HEK293 (cell line): ENCODE data around the gene GBF1.

Experiments used
- FEZF1 ChIP-seq: fragments of 450-650 bp; formaldehyde crosslinking; IDR thresholded peaks from 2 replicates; pipeline ENCODE4 v1.5.1; 2016; ENCODE audit warnings: missing biosample characterization, missing genetic modification characterization
- GLIS1 ChIP-seq: fragments of 450-650 bp; formaldehyde crosslinking; IDR thresholded peaks from 2 replicates; pipeline ENCODE4 v1.5.1; 2016; ENCODE audit warnings: missing biosample characterization, missing genetic modification characterization
- GLIS2 ChIP-seq: fragments of 450-650 bp; formaldehyde crosslinking; IDR thresholded peaks from 2 replicates; pipeline ENCODE4 v1.5.1; 2016; ENCODE audit warnings: missing biosample characterization, missing genetic modification characterization
- HOXD13 ChIP-seq: sonication (generic); formaldehyde crosslinking; IDR thresholded peaks from 2 replicates; pipeline ENCODE4 v1.8.0; 2022; ENCODE audit warnings: missing genetic modification reagents, borderline replicate concordance
- KLF16 ChIP-seq: fragments of 450-650 bp; formaldehyde crosslinking; IDR thresholded peaks from 2 replicates; pipeline ENCODE4 v1.5.1; 2017; ENCODE audit warnings: missing biosample characterization, missing genetic modification characterization
- KLF9 ChIP-seq: fragments of 450-650 bp; formaldehyde crosslinking; IDR thresholded peaks from 2 replicates; pipeline ENCODE4 v1.5.1; 2016; ENCODE audit warnings: missing biosample characterization, missing genetic modification characterization, low read depth
- SP3 ChIP-seq: fragments of 450-650 bp; formaldehyde crosslinking; IDR thresholded peaks from 2 replicates; pipeline ENCODE4 v1.5.1; 2016; ENCODE audit warnings: missing biosample characterization, missing genetic modification characterization
- SP7 ChIP-seq: fragments of 450-650 bp; formaldehyde crosslinking; IDR thresholded peaks from 2 replicates; pipeline ENCODE4 v1.5.1; 2016; ENCODE audit warnings: missing biosample characterization, missing genetic modification characterization
- TRIM28 ChIP-seq: IDR thresholded peaks from 2 replicates; pipeline ENCODE4 v1.6.1; 2011; ENCODE audit warnings: low read length, control low read depth, borderline replicate concordance
- ZBTB21 ChIP-seq: fragments of 450-650 bp; formaldehyde crosslinking; IDR thresholded peaks from 2 replicates; pipeline ENCODE4 v1.5.1; 2017; ENCODE audit warnings: missing biosample characterization, missing genetic modification characterization
- ZIC2 ChIP-seq: fragments of 450-650 bp; formaldehyde crosslinking; IDR thresholded peaks from 2 replicates; pipeline ENCODE4 v1.5.1; 2016; ENCODE audit warnings: missing biosample characterization, missing genetic modification characterization
- ZNF140 ChIP-seq: fragments of 450-650 bp; formaldehyde crosslinking; IDR thresholded peaks from 2 replicates; pipeline ENCODE4 v1.5.1; 2016; ENCODE audit warnings: missing biosample characterization, missing genetic modification characterization
- ZNF169 ChIP-seq: fragments of 450-650 bp; formaldehyde crosslinking; IDR thresholded peaks from 2 replicates; pipeline ENCODE4 v1.5.1; 2016; ENCODE audit warnings: missing biosample characterization, missing genetic modification characterization
- ZNF211 ChIP-seq: fragments of 450-650 bp; formaldehyde crosslinking; IDR thresholded peaks from 2 replicates; pipeline ENCODE4 v1.5.1; 2016; ENCODE audit warnings: low read depth, missing biosample characterization, missing genetic modification characterization
- ZNF416 ChIP-seq: fragments of 450-650 bp; formaldehyde crosslinking; IDR thresholded peaks from 2 replicates; pipeline ENCODE4 v1.5.1; 2016; ENCODE audit warnings: missing biosample characterization, missing genetic modification characterization
- ZNF426 ChIP-seq: fragments of 450-650 bp; formaldehyde crosslinking; IDR thresholded peaks from 2 replicates; pipeline ENCODE4 v1.5.1; 2017; ENCODE audit warnings: missing biosample characterization, missing genetic modification characterization, mild to moderate bottlenecking, inconsistent platforms, moderate library complexity
- ZNF530 ChIP-seq: fragments of 450-650 bp; formaldehyde crosslinking; IDR thresholded peaks from 2 replicates; pipeline ENCODE4 v1.5.1; 2016; ENCODE audit warnings: low read depth, missing biosample characterization, missing genetic modification characterization
- ZNF561 ChIP-seq: fragments of 450-650 bp; IDR thresholded peaks from 2 replicates; pipeline ENCODE4 v1.5.1; 2018; ENCODE audit warnings: missing biosample characterization, missing genetic modification characterization, borderline replicate concordance
- ZNF658 ChIP-seq: fragments of 450-650 bp; formaldehyde crosslinking; IDR thresholded peaks from 2 replicates; pipeline ENCODE4; 2016; ENCODE audit warnings: missing biosample characterization, missing genetic modification characterization
- ZNF76 ChIP-seq: fragments of 450-650 bp; formaldehyde crosslinking; IDR thresholded peaks from 2 replicates; pipeline ENCODE4; 2016; ENCODE audit warnings: low read depth, missing biosample characterization, missing genetic modification characterization, borderline replicate concordance
- ZNF777 ChIP-seq: fragments of 450-650 bp; formaldehyde crosslinking; IDR thresholded peaks from 2 replicates; pipeline ENCODE4 v1.5.1; 2017; ENCODE audit warnings: missing biosample characterization, missing genetic modification characterization, borderline replicate concordance
- ZSCAN23 ChIP-seq: fragments of 450-650 bp; formaldehyde crosslinking; IDR thresholded peaks from 2 replicates; pipeline ENCODE4 v1.5.1; 2016; ENCODE audit warnings: missing biosample characterization, missing genetic modification characterization
- TF ChIP-seq, protein P1 (sequence below): IDR thresholded peaks from 2 replicates; pipeline ENCODE4 v1.6.1; 2011; ENCODE audit warnings: mild to moderate bottlenecking, low read depth, low read length, borderline replicate concordance
- TF ChIP-seq, protein P2 (sequence below): fragments of 450-650 bp; formaldehyde crosslinking; IDR thresholded peaks from 2 replicates; pipeline ENCODE4 v1.5.1; 2016; ENCODE audit warnings: missing biosample characterization, missing genetic modification characterization
- TF ChIP-seq, protein P3 (sequence below): fragments of 450-650 bp; formaldehyde crosslinking; IDR thresholded peaks from 2 replicates; pipeline ENCODE4 v1.5.1; 2016; ENCODE audit warnings: missing biosample characterization, missing genetic modification characterization
- TF ChIP-seq, protein P4 (sequence below): fragments of 450-650 bp; formaldehyde crosslinking; IDR thresholded peaks from 2 replicates; pipeline ENCODE4 v1.5.1; 2016; ENCODE audit warnings: missing biosample characterization, missing genetic modification characterization
- TF ChIP-seq, protein P5 (sequence below): fragments of 450-650 bp; formaldehyde crosslinking; IDR thresholded peaks from 2 replicates; pipeline ENCODE4 v1.5.1; 2016; ENCODE audit warnings: missing biosample characterization, missing genetic modification characterization
- TF ChIP-seq, protein P6 (sequence below): fragments of 450-650 bp; formaldehyde crosslinking; IDR thresholded peaks from 2 replicates; pipeline ENCODE4 v1.5.1; 2017; ENCODE audit warnings: missing biosample characterization, missing genetic modification characterization

GBF1 gene

DNA sequence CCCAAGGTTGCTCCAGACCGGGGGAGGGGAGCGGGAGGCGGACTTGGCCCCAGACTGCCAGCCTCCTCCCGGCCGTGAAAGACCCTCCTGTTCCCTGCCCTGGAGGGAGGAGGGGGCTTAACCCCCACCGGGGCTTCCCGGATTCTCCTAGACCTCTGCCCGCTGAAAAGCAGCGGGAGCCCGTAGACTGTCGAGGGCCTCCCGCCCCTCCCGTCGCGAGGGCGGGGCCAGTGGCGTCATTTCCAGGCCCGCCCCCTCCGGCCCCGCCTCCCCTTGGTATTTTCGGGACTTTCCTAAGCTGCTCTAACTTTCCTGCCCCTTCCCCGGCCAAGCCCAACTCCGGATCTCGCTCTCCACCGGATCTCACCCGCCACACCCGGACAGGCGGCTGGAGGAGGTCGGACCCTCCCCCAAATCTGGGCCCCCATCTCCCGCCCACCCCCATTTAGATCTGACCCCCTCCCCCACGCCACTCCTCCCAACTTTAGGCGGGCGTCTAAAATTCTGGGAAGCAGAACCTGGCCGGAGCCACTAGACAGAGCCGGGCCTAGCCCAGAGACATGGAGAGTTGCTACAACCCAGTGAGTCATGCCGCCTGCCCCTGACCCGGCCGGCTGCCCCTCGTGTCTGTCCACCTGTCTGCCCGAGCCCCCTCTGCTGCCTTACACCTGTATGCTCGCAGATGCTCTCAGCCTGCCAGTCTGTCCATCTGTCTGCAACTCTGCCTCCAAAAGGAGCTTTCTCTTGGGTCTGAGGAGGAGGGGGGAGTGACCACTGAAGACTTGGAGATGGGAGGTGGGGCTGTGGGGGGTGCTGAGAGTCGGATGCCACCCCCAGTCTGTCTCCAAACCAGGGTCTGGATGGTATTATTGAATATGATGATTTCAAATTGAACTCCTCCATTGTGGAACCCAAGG is 150.3 kb downstream of the GBF1 start, which contains the start of gene NFKB2 (continued):
- peak; percentile 72 for TF ChIP-seq KLF16 (tag by site-specific recombination)
- TF ChIP-seq ZNF140 (tag by site-specific recombination): no peak
- no peak for TF ChIP-seq HOXD13 (CRISPR knock-in tag)
- TF ChIP-seq FEZF1: no peak
- TF ChIP-seq ZSCAN23 (tag by site-specific recombination): peak; percentile 57; the same call in 1 of the 2 replicates
- TF ChIP-seq ZNF777 (tag by site-specific recombination): peak; percentile 55; the same call in 1 of the 2 replicates
- TF ChIP-seq ZNF76 (tag by site-specific recombination): no peak
- TF ChIP-seq, protein P1, sequence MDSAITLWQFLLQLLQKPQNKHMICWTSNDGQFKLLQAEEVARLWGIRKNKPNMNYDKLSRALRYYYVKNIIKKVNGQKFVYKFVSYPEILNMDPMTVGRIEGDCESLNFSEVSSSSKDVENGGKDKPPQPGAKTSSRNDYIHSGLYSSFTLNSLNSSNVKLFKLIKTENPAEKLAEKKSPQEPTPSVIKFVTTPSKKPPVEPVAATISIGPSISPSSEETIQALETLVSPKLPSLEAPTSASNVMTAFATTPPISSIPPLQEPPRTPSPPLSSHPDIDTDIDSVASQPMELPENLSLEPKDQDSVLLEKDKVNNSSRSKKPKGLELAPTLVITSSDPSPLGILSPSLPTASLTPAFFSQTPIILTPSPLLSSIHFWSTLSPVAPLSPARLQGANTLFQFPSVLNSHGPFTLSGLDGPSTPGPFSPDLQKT: no peak
- TF ChIP-seq ZNF426 (tag by site-specific recombination): no peak
- TF ChIP-seq, protein P2, sequence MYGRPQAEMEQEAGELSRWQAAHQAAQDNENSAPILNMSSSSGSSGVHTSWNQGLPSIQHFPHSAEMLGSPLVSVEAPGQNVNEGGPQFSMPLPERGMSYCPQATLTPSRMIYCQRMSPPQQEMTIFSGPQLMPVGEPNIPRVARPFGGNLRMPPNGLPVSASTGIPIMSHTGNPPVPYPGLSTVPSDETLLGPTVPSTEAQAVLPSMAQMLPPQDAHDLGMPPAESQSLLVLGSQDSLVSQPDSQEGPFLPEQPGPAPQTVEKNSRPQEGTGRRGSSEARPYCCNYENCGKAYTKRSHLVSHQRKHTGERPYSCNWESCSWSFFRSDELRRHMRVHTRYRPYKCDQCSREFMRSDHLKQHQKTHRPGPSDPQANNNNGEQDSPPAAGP: peak; percentile 66
- TF ChIP-seq ZNF416 (tag by site-specific recombination): no peak
- TF ChIP-seq GLIS1 (tag by site-specific recombination): peak; percentile 37
- TF ChIP-seq SP3 (tag by site-specific recombination): peak; percentile 98
- peak; percentile 95 for TF ChIP-seq KLF9 (tag by site-specific recombination)
- TF ChIP-seq, protein P3, sequence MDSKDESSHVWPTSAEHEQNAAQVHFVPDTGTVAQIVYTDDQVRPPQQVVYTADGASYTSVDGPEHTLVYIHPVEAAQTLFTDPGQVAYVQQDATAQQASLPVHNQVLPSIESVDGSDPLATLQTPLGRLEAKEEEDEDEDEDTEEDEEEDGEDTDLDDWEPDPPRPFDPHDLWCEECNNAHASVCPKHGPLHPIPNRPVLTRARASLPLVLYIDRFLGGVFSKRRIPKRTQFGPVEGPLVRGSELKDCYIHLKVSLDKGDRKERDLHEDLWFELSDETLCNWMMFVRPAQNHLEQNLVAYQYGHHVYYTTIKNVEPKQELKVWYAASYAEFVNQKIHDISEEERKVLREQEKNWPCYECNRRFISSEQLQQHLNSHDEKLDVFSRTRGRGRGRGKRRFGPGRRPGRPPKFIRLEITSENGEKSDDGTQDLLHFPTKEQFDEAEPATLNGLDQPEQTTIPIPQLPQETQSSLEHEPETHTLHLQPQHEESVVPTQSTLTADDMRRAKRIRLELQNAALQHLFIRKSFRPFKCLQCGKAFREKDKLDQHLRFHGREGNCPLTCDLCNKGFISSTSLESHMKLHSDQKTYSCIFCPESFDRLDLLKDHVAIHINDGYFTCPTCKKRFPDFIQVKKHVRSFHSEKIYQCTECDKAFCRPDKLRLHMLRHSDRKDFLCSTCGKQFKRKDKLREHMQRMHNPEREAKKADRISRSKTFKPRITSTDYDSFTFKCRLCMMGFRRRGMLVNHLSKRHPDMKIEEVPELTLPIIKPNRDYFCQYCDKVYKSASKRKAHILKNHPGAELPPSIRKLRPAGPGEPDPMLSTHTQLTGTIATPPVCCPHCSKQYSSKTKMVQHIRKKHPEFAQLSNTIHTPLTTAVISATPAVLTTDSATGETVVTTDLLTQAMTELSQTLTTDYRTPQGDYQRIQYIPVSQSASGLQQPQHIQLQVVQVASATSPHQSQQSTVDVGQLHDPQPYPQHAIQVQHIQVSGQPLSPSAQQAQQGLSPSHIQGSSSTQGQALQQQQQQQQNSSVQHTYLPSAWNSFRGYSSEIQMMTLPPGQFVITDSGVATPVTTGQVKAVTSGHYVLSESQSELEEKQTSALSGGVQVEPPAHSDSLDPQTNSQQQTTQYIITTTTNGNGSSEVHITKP (tag by site-specific recombination): peak; percentile 63
- TF ChIP-seq SP7: peak; percentile 24
- no peak for TF ChIP-seq ZNF169 (tag by site-specific recombination)
- TF ChIP-seq ZNF530 (tag by site-specific recombination): no peak
- TF ChIP-seq ZNF211 (tag by site-specific recombination): no peak
- TF ChIP-seq, protein P4, sequence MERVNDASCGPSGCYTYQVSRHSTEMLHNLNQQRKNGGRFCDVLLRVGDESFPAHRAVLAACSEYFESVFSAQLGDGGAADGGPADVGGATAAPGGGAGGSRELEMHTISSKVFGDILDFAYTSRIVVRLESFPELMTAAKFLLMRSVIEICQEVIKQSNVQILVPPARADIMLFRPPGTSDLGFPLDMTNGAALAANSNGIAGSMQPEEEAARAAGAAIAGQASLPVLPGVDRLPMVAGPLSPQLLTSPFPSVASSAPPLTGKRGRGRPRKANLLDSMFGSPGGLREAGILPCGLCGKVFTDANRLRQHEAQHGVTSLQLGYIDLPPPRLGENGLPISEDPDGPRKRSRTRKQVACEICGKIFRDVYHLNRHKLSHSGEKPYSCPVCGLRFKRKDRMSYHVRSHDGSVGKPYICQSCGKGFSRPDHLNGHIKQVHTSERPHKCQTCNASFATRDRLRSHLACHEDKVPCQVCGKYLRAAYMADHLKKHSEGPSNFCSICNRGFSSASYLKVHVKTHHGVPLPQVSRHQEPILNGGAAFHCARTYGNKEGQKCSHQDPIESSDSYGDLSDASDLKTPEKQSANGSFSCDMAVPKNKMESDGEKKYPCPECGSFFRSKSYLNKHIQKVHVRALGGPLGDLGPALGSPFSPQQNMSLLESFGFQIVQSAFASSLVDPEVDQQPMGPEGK (tag by site-specific recombination): peak; percentile 94
- TF ChIP-seq, protein P5, sequence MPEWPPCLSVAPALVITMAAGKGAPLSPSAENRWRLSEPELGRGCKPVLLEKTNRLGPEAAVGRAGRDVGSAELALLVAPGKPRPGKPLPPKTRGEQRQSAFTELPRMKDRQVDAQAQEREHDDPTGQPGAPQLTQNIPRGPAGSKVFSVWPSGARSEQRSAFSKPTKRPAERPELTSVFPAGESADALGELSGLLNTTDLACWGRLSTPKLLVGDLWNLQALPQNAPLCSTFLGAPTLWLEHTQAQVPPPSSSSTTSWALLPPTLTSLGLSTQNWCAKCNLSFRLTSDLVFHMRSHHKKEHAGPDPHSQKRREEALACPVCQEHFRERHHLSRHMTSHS (tag by site-specific recombination): no peak
- TF ChIP-seq GLIS2: peak; percentile 96
- no peak for TF ChIP-seq ZNF658 (tag by site-specific recombination)
- TF ChIP-seq, protein P6, sequence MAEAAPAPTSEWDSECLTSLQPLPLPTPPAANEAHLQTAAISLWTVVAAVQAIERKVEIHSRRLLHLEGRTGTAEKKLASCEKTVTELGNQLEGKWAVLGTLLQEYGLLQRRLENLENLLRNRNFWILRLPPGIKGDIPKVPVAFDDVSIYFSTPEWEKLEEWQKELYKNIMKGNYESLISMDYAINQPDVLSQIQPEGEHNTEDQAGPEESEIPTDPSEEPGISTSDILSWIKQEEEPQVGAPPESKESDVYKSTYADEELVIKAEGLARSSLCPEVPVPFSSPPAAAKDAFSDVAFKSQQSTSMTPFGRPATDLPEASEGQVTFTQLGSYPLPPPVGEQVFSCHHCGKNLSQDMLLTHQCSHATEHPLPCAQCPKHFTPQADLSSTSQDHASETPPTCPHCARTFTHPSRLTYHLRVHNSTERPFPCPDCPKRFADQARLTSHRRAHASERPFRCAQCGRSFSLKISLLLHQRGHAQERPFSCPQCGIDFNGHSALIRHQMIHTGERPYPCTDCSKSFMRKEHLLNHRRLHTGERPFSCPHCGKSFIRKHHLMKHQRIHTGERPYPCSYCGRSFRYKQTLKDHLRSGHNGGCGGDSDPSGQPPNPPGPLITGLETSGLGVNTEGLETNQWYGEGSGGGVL: peak; percentile 89
- no peak for TF ChIP-seq ZBTB21 (tag by site-specific recombination)
- peak; percentile 88 for TF ChIP-seq ZIC2 (tag by site-specific recombination)
- no peak for TF ChIP-seq TRIM28
- TF ChIP-seq ZNF561 (tag by site-specific recombination): no peak
